ENCODE data around the gene MGMT. TPM values are rescaled to one million over a fixed set of nuclear protein-coding genes. Genes with fewer than 3 reads are reported as not detected.

Gene MGMT
- total and polyA plus RNA-seq, 7 experiments from 2014 or later: 17.6 to 37.1 (median 22.0) TPM

GRCh38 chr10:129807211-129807610, 340.2 kb downstream of the MGMT start:
- POLR2A ChIA-PET: no interaction called here
- Histone ChIP-seq H3K27me3 (ENCODE audit: control insufficient read depth in 2 of 2, insufficient read depth in 2 of 2, low read length in 2 of 2) (no peaks in the 10 kb centered on the region), H3K36me3 (ENCODE audit: control insufficient read depth in 2 of 3, insufficient read depth in 3 of 3, low read length in 3 of 3) (no peaks in the 10 kb centered on the region), H3K4me3 (ENCODE audit: low read length) (no peak overlapping the region), H3K4me1 (ENCODE audit: control insufficient read depth in 2 of 2, insufficient read depth in 2 of 2, low read length in 2 of 2) (no peaks in the 10 kb centered on the region), H3K27ac (ENCODE audit: low read depth, low read length) (no peak overlapping the region), H3K9me3 (ENCODE audit: control insufficient read depth in 2 of 3, low read length in 3 of 3) (peaks cover 0 to 7% (median 0%) of the 10 kb centered on the region in 3 experiments)
- Mint-ChIP-seq H3K36me3 (peaks cover 1 to 22% (median 5%) of the 10 kb centered on the region in 5 donors), H3K4me1 (no peaks in the 10 kb centered on the region), H3K9me3 (peaks cover 7 to 51% (median 30%) of the 10 kb centered on the region in 11 donors), H3K4me3 (no peak overlapping the region), H3K27ac (no peak overlapping the region), H3K27me3 (peaks cover 0 to 14% (median 3%) of the 10 kb centered on the region in 5 donors)
- CTCF ChIA-PET: no interaction called here
- DNase-seq (no peak), ATAC-seq (no peak)
- intact Hi-C loops (cut with micrococcal nuclease): no loop called here

GRCh38 chr10:129808092-129808983, 341.3 kb downstream of the MGMT start:
- no peak for ATAC-seq

GRCh38 chr10:129809431-129809830, 342.4 kb downstream of the MGMT start:
- no peak for DNase-seq
- peaks cover 0 to 13% (median 3%) of the 10 kb centered on the region in 5 donors for H3K27me3 Mint-ChIP-seq
- H3K9me3 ChIP-seq (ENCODE audit: control insufficient read depth in 2 of 3, low read length in 3 of 3): peaks cover 0 to 4% (median 0%) of the 10 kb centered on the region in 3 experiments
- no peak for ATAC-seq
- H3K4me3 ChIP-seq (ENCODE audit: low read length): no peak overlapping the region
- intact Hi-C loops (cut with micrococcal nuclease): no loop called here
- no peaks in the 10 kb centered on the region for H3K36me3 ChIP-seq (ENCODE audit: control insufficient read depth in 2 of 3, insufficient read depth in 3 of 3, low read length in 3 of 3)
- no peak overlapping the region for H3K4me3 Mint-ChIP-seq
- H3K27ac ChIP-seq (ENCODE audit: low read depth, low read length): no peak overlapping the region
- H3K4me1 ChIP-seq (ENCODE audit: control insufficient read depth in 2 of 2, insufficient read depth in 2 of 2, low read length in 2 of 2): no peaks in the 10 kb centered on the region
- ChIA-PET POLR2A (no interaction called here), CTCF (no interaction called here)
- no peaks in the 10 kb centered on the region for H3K4me1 Mint-ChIP-seq
- H3K36me3 Mint-ChIP-seq: peaks cover 0 to 11% (median 5%) of the 10 kb centered on the region in 5 donors
- peaks cover 1 to 33% (median 13%) of the 10 kb centered on the region in 11 donors for H3K9me3 Mint-ChIP-seq
- H3K27ac Mint-ChIP-seq: no peak overlapping the region
- H3K27me3 ChIP-seq (ENCODE audit: control insufficient read depth in 2 of 2, insufficient read depth in 2 of 2, low read length in 2 of 2): no peaks in the 10 kb centered on the region

More at GRCh38 chr10:129808092-129808983, 341.3 kb downstream of the MGMT start:
- POLR2A ChIA-PET: no interaction called here
- Mint-ChIP-seq H3K9me3 (peaks cover 7 to 40% (median 24%) of the 10 kb centered on the region in 11 donors), H3K27ac (no peak overlapping the region), H3K27me3 (peaks cover 0 to 17% (median 3%) of the 10 kb centered on the region in 5 donors), H3K4me3 (no peak overlapping the region), H3K4me1 (no peaks in the 10 kb centered on the region), H3K36me3 (peaks cover 1 to 21% (median 5%) of the 10 kb centered on the region in 5 donors)
- Histone ChIP-seq H3K27ac (ENCODE audit: low read depth, low read length) (no peak overlapping the region), H3K9me3 (ENCODE audit: control insufficient read depth in 2 of 3, low read length in 3 of 3) (peaks cover 0 to 4% (median 0%) of the 10 kb centered on the region in 3 experiments), H3K27me3 (ENCODE audit: control insufficient read depth in 2 of 2, insufficient read depth in 2 of 2, low read length in 2 of 2) (no peaks in the 10 kb centered on the region), H3K4me1 (ENCODE audit: control insufficient read depth in 2 of 2, insufficient read depth in 2 of 2, low read length in 2 of 2) (no peaks in the 10 kb centered on the region), H3K4me3 (ENCODE audit: low read length) (no peak overlapping the region), H3K36me3 (ENCODE audit: control insufficient read depth in 2 of 3, insufficient read depth in 3 of 3, low read length in 3 of 3) (no peaks in the 10 kb centered on the region)
- no peak for DNase-seq
- intact Hi-C loops (cut with micrococcal nuclease): no loop called here
- CTCF ChIA-PET: no interaction called here

- peaks cover 0 to 29% (median 10%) of the 10 kb centered on the region in 11 donors for H3K9me3 Mint-ChIP-seq
- POLR2A ChIA-PET: no interaction called here
- Histone ChIP-seq H3K9me3 (ENCODE audit: control insufficient read depth in 2 of 3, low read length in 3 of 3) (peaks cover 0 to 4% (median 0%) of the 10 kb centered on the region in 3 experiments), H3K36me3 (ENCODE audit: control insufficient read depth in 2 of 3, insufficient read depth in 3 of 3, low read length in 3 of 3) (no peaks in the 10 kb centered on the region), H3K27ac (ENCODE audit: low read depth, low read length) (no peak overlapping the region), H3K4me1 (ENCODE audit: control insufficient read depth in 2 of 2, insufficient read depth in 2 of 2, low read length in 2 of 2) (no peaks in the 10 kb centered on the region), H3K27me3 (ENCODE audit: control insufficient read depth in 2 of 2, insufficient read depth in 2 of 2, low read length in 2 of 2) (no peaks in the 10 kb centered on the region), H3K4me3 (ENCODE audit: low read length) (no peak overlapping the region)
- peaks cover 0 to 10% (median 5%) of the 10 kb centered on the region in 5 donors for H3K36me3 Mint-ChIP-seq
- H3K27ac Mint-ChIP-seq: peak overlapping the region in 1 of 9 donors; percentile 20
- peaks cover 0 to 17% (median 3%) of the 10 kb centered on the region in 5 donors for H3K27me3 Mint-ChIP-seq
- no peaks in the 10 kb centered on the region for H3K4me1 Mint-ChIP-seq
- DNase-seq: no peak
- intact Hi-C loops (cut with micrococcal nuclease): no loop called here
- no peak for ATAC-seq
- H3K4me3 Mint-ChIP-seq: no peak overlapping the region
- CTCF ChIA-PET: no interaction called here
These were observed 342.8 kb downstream of the MGMT start for GRCh38 chr10:129809841-129810240.

GRCh38 chr10:129811208-129811607, 344.2 kb downstream of the MGMT start:
- no peak overlapping the region for H3K27ac Mint-ChIP-seq
- no peaks in the 10 kb centered on the region for H3K4me1 ChIP-seq (ENCODE audit: control insufficient read depth in 2 of 2, insufficient read depth in 2 of 2, low read length in 2 of 2)
- H3K4me3 Mint-ChIP-seq: no peak overlapping the region
- ChIA-PET POLR2A (no interaction called here), CTCF (no interaction called here)
- H3K27me3 ChIP-seq (ENCODE audit: control insufficient read depth in 2 of 2, insufficient read depth in 2 of 2, low read length in 2 of 2): no peaks in the 10 kb centered on the region
- H3K36me3 ChIP-seq (ENCODE audit: control insufficient read depth in 2 of 3, insufficient read depth in 3 of 3, low read length in 3 of 3): no peaks in the 10 kb centered on the region
- peaks cover 0 to 10% (median 5%) of the 10 kb centered on the region in 5 donors for H3K36me3 Mint-ChIP-seq
- intact Hi-C loops (cut with micrococcal nuclease): no loop called here
- no peaks in the 10 kb centered on the region for H3K4me1 Mint-ChIP-seq
- H3K9me3 ChIP-seq (ENCODE audit: control insufficient read depth in 2 of 3, low read length in 3 of 3): peaks cover 0 to 4% (median 0%) of the 10 kb centered on the region in 3 experiments
- DNase-seq (no peak), ATAC-seq (no peak)
- no peak overlapping the region for H3K27ac ChIP-seq (ENCODE audit: low read depth, low read length)
- no peak overlapping the region for H3K4me3 ChIP-seq (ENCODE audit: low read length)
- H3K9me3 Mint-ChIP-seq: peaks cover 0 to 19% (median 9%) of the 10 kb centered on the region in 11 donors
- peaks cover 0 to 23% (median 5%) of the 10 kb centered on the region in 5 donors for H3K27me3 Mint-ChIP-seq

GRCh38 chr10:129812398-129812797, 345.4 kb downstream of the MGMT start:
- Mint-ChIP-seq H3K4me3 (no peak overlapping the region), H3K27me3 (peaks cover 0 to 16% (median 5%) of the 10 kb centered on the region in 5 donors), H3K27ac (no peak overlapping the region), H3K4me1 (no peaks in the 10 kb centered on the region), H3K36me3 (peaks cover 0 to 4% (median under 1%) of the 10 kb centered on the region in 5 donors), H3K9me3 (peaks cover 0 to 12% (median 2%) of the 10 kb centered on the region in 11 donors)
- Histone ChIP-seq H3K9me3 (ENCODE audit: control insufficient read depth in 2 of 3, low read length in 3 of 3) (no peaks in the 10 kb centered on the region), H3K27ac (ENCODE audit: low read depth, low read length) (no peak overlapping the region), H3K36me3 (ENCODE audit: control insufficient read depth in 2 of 3, insufficient read depth in 3 of 3, low read length in 3 of 3) (no peaks in the 10 kb centered on the region), H3K4me3 (ENCODE audit: low read length) (no peak overlapping the region), H3K27me3 (ENCODE audit: control insufficient read depth in 2 of 2, insufficient read depth in 2 of 2, low read length in 2 of 2) (no peaks in the 10 kb centered on the region), H3K4me1 (ENCODE audit: control insufficient read depth in 2 of 2, insufficient read depth in 2 of 2, low read length in 2 of 2) (no peaks in the 10 kb centered on the region)
- ChIA-PET CTCF (no interaction called here), POLR2A (no interaction called here)
- no peak for DNase-seq
- ATAC-seq: no peak
- intact Hi-C loops (cut with micrococcal nuclease): no loop called here
